Measurements from ENCODE around the gene SLC25A20. TPM values are rescaled to one million over a fixed set of nuclear protein-coding genes. Genes with fewer than 3 reads are reported as not detected.

Gene SLC25A20
- total and polyA plus RNA-seq, 11 donors = 44.6 to 176 (median 65.7) TPM

GRCh38 chr3:48938689-48939088 lies 40.0 kb upstream of the SLC25A20 start:
- TF ChIP-seq POLR2A (IDR thresholded peaks at IDR 0.05) (no peak), CTCF (IDR thresholded peaks at IDR 0.05) (no peak)
- intact Hi-C loops (cut with DNase I) = no loop called here
- Histone ChIP-seq H3K36me3 (peaks cover 0 to 38% (median 30%) of the 10 kb centered on the region in 9 donors), H3K4me3 (no peak overlapping the region), H3K4me1 (peaks cover 0 to 29% (median 13%) of the 10 kb centered on the region in 12 donors), H3K27ac (peak overlapping the region in 1 of 12 donors; percentile 18), H3K9me3 (no peaks in the 10 kb centered on the region), H3K27me3 (no peaks in the 10 kb centered on the region)
- DNase-seq (no peak), ATAC-seq (no peak)
- WGBS, 4 donors = 84 to 88% (median 86%) methylated on average over 3 of the region's 3 CpGs

GRCh38 chr3:48938156-48938555 lies 39.5 kb upstream of the SLC25A20 start:
- H3K4me1 ChIP-seq = peaks cover 0 to 31% (median 14%) of the 10 kb centered on the region in 12 donors
- peak overlapping the region in 1 of 12 donors; percentile 18 for H3K27ac ChIP-seq
- no peak overlapping the region for H3K4me3 ChIP-seq
- intact Hi-C loops (cut with DNase I) = no loop called here
- H3K9me3 ChIP-seq = no peaks in the 10 kb centered on the region
- H3K27me3 ChIP-seq = no peaks in the 10 kb centered on the region
- ATAC-seq (no peak), DNase-seq (no peak)
- TF ChIP-seq CTCF (IDR thresholded peaks at IDR 0.05) (no peak), POLR2A (IDR thresholded peaks at IDR 0.05) (no peak)
- H3K36me3 ChIP-seq = peaks cover 0 to 43% (median 31%) of the 10 kb centered on the region in 9 donors

- peak overlapping the region; percentile 7 to 94 (median 76) for H3K27ac ChIP-seq
- WGBS, 4 donors = 82 to 91% (median 84%) methylated on average over 4 of the region's 4 CpGs
- ATAC-seq (no peak), DNase-seq (no peak)
- intact Hi-C loops (cut with DNase I) = no loop called here
- H3K4me1 ChIP-seq = peaks cover 0 to 54% (median 31%) of the 10 kb centered on the region in 12 donors
- TF ChIP-seq POLR2A (IDR thresholded peaks at IDR 0.05) (no peak), CTCF (IDR thresholded peaks at IDR 0.05) (no peak)
- H3K4me3 ChIP-seq = peak overlapping the region in 7 of 12 donors; percentile 6 to 42 (median 27)
- H3K9me3 ChIP-seq = no peaks in the 10 kb centered on the region
- H3K36me3 ChIP-seq = peaks cover 0 to 51% (median 30%) of the 10 kb centered on the region in 9 donors
- H3K27me3 ChIP-seq = no peaks in the 10 kb centered on the region
These were observed 36.8 kb upstream of the SLC25A20 start for GRCh38 chr3:48935530-48935929.

GRCh38 chr3:48934333-48934991 lies 35.8 kb upstream of the SLC25A20 start:
- no peak for DNase-seq
- ATAC-seq = peak; percentile 81 to 89 (median 84)
- Histone ChIP-seq H3K4me1 (peaks cover 4 to 64% (median 39%) of the 10 kb centered on the region in 12 donors), H3K27ac (peak overlapping the region; percentile 63 to 94 (median 77)), H3K36me3 (peaks cover 0 to 55% (median 31%) of the 10 kb centered on the region in 9 donors), H3K9me3 (no peaks in the 10 kb centered on the region), H3K4me3 (peak overlapping the region in 9 of 12 donors; percentile 4 to 42 (median 22)), H3K27me3 (no peaks in the 10 kb centered on the region)
- TF ChIP-seq CTCF (IDR thresholded peaks at IDR 0.05) (no peak), POLR2A (IDR thresholded peaks at IDR 0.05) (no peak)
- WGBS, 4 donors = 55 to 63% (median 60%) methylated on average over 5 of the region's 5 CpGs
- intact Hi-C loops (cut with DNase I) = no loop called here

Measured in heart left ventricle (tissue), 16 donors.